Activated CD4-positive, alpha-beta T cell treated with anti-CD3 and anti-CD28 coated beads for 36 hours (primary cell): ENCODE measurements around the gene ENTR1. TPM values are rescaled to one million over a fixed set of nuclear protein-coding genes. Genes with fewer than 3 reads are reported as not detected.

Experiments
- ATAC-seq: fragments of 200-7000 bp; cut with Tn5 transposase; one replicate; pipeline ENCODE4 v1.10.0; 2021; ENCODE audit warnings: mild to moderate bottlenecking, moderate library complexity
- CTCF ChIA-PET: fragments of 350-600 bp; sonication (Branson Sonifier 250); formaldehyde crosslinking; loops from one replicate; lab custom pipeline; 2021; ENCODE audit warnings: antibody characterized with exemption; lab: Charles Lee
- POLR2A ChIA-PET: fragments of 350-600 bp; sonication (Branson Sonifier 250); formaldehyde crosslinking; loops from one replicate; lab custom pipeline; 2021; ENCODE audit warnings: antibody characterized with exemption, inconsistent platforms; lab: Charles Lee
- DNase-seq: peaks from one replicate; pipeline ENCODE4 v3.0.0-alpha.2; 2020
- H3K27ac Mint-ChIP-seq: one replicate; pipeline ENCODE4 v1.8.0; 2021; ENCODE audit warnings: mixed read lengths
- H3K27me3 Mint-ChIP-seq: one replicate; pipeline ENCODE4 v1.8.0; 2021; ENCODE audit warnings: mixed read lengths
- H3K36me3 Mint-ChIP-seq: one replicate; pipeline ENCODE4 v1.8.0; 2021; ENCODE audit warnings: low read depth, mixed read lengths
- H3K4me1 Mint-ChIP-seq: one replicate; pipeline ENCODE4 v1.8.0; 2021; ENCODE audit warnings: mixed read lengths
- H3K4me3 Mint-ChIP-seq: one replicate; pipeline ENCODE4 v1.8.0; 2021; ENCODE audit warnings: mild to moderate bottlenecking, moderate library complexity, mixed read lengths
- H3K9me3 Mint-ChIP-seq: one replicate; pipeline ENCODE4 v1.8.0; 2021; ENCODE audit warnings: low read depth, mixed read lengths
- intact Hi-C, 2 experiments: fragments of 100-400 bp; cut with DNase I in 1 of 2; cut with micrococcal nuclease in 1 of 2; formaldehyde crosslinking; loops; one replicate each; pipeline versions ENCODE4 v1.14.2 to v1.15.1; 2022 to 2024; cut with DNase I, micrococcal nuclease
- total RNA-seq, 2 experiments: library from RNA; stranded (reverse); gene quantifications; one replicate each; pipeline ENCODE4 v1.2.3, GENCODE V29; 2021

The ENTR1 gene
- total RNA-seq, 2 experiments from 2014 or later, result 57.2 to 67.7 TPM

- Mint-ChIP-seq H3K4me1 (peaks cover 61% of the 10 kb centered on the region), H3K4me3 (no peak overlapping the region), H3K9me3 (no peaks in the 10 kb centered on the region), H3K27ac (peak overlapping the region; percentile 82), H3K27me3 (no peaks in the 10 kb centered on the region), H3K36me3 (peaks cover 46% of the 10 kb centered on the region)
- intact Hi-C loops, result loop anchor here (5.0 kb wide), 4 partner anchors 35 to 495 kb away; partner anchors contain the start of genes CAMSAP1 (in 1 of the 2) and INPP5E (in 1 of the 2)
- no peak for DNase-seq
- POLR2A ChIA-PET, result interaction anchor here (0.6 to 1.2 kb wide), 2 partner anchors 138 to 804 kb away, joined by 3 to 4 read pairs; no protein-coding TSS in a partner anchor
- ATAC-seq, result no peak
- CTCF ChIA-PET, result interaction anchor here (2.0 kb wide), 1 partner anchor 38 kb away, joined by 11 read pairs; the partner anchor contains the start of gene DNLZ
Observed at GRCh38 chr9:136402067-136402466, 8.3 kb downstream of the ENTR1 start.

- no peaks in the 10 kb centered on the region for H3K9me3 Mint-ChIP-seq
- DNase-seq (no peak), ATAC-seq (no peak)
- peak overlapping the region; percentile 17 for H3K4me3 Mint-ChIP-seq
- CTCF ChIA-PET, result interaction anchor here (0.6 to 2.0 kb wide), 4 partner anchors 8 to 907 kb away, joined by 3 to 14 read pairs (median 9); partner anchors contain the start of genes DNLZ, ENTR1 and PMPCA
- peaks cover 48% of the 10 kb centered on the region for H3K36me3 Mint-ChIP-seq
- POLR2A ChIA-PET, result no interaction called here
- H3K27ac Mint-ChIP-seq, result peak overlapping the region; percentile 51
- no peaks in the 10 kb centered on the region for H3K27me3 Mint-ChIP-seq
- intact Hi-C loops, result loop anchor here (2.0 to 5.0 kb wide), 5 partner anchors 36 to 494 kb away; partner anchors contain the start of genes CAMSAP1 (in 1 of the 2) and INPP5E (in 1 of the 2)
- H3K4me1 Mint-ChIP-seq, result peaks cover 57% of the 10 kb centered on the region
Observed at GRCh38 chr9:136401173-136401922, 9.1 kb downstream of the ENTR1 start.

- ATAC-seq, result peak; percentile 68
- CTCF ChIA-PET, result interaction anchor here (0.7 to 2.0 kb wide), 4 partner anchors 9 to 158 kb away, joined by 3 to 14 read pairs (median 9); partner anchors contain the start of genes DNLZ, ENTR1 and PMPCA
- peak; percentile 93 for DNase-seq
- POLR2A ChIA-PET, result no interaction called here
- Mint-ChIP-seq H3K4me3 (peak within 1 kb of the TSS; percentile 86), H3K9me3 (no peaks in the 10 kb centered on the region), H3K27me3 (no peaks in the 10 kb centered on the region), H3K36me3 (peaks cover 50% of the 10 kb centered on the region), H3K4me1 (peaks cover 50% of the 10 kb centered on the region), H3K27ac (peak within 1 kb of the TSS; percentile 80)
- intact Hi-C loops, result loop anchor here (1.0 to 5.0 kb wide), 15 partner anchors 10 to 493 kb away; partner anchors contain the start of genes ENTR1 (in 2 of the 2), INPP5E (in 2 of the 2), PMPCA (in 2 of the 2) and CAMSAP1 (in 1 of the 2)
Observed at GRCh38 chr9:136400038-136400834, 10.2 kb downstream of the ENTR1 start, which contains the start of gene SNAPC4. Gene SNAPC4 (minus strand): TSS chr9:136400170. CDS start chr9:136398428, 1,742 bp downstream.

- peaks cover 47% of the 10 kb centered on the region for H3K36me3 Mint-ChIP-seq
- ATAC-seq (peak; percentile 5), DNase-seq (peak; percentile 61)
- POLR2A ChIA-PET, result no interaction called here
- CTCF ChIA-PET, result interaction anchor here (0.6 to 0.7 kb wide), 2 partner anchors 144 to 158 kb away, joined by 3 read pairs; no protein-coding TSS in a partner anchor
- intact Hi-C loops, result loop anchor here (1.0 to 5.0 kb wide), 16 partner anchors 11 to 492 kb away; partner anchors contain the start of genes ENTR1 (in 2 of the 2), INPP5E (in 2 of the 2), PMPCA (in 2 of the 2) and CAMSAP1 (in 1 of the 2)
- H3K27ac Mint-ChIP-seq, result peak overlapping the region; percentile 75
- peak overlapping the region; percentile 86 for H3K4me3 Mint-ChIP-seq
- H3K27me3 Mint-ChIP-seq, result no peaks in the 10 kb centered on the region
- H3K9me3 Mint-ChIP-seq, result no peaks in the 10 kb centered on the region
- H3K4me1 Mint-ChIP-seq, result peaks cover 42% of the 10 kb centered on the region
Observed at GRCh38 chr9:136399176-136400037, 11.0 kb downstream of the ENTR1 start.

- ATAC-seq (no peak), DNase-seq (no peak)
- peaks cover 30% of the 10 kb centered on the region for H3K4me1 Mint-ChIP-seq
- peaks cover 46% of the 10 kb centered on the region for H3K36me3 Mint-ChIP-seq
- H3K27me3 Mint-ChIP-seq, result no peaks in the 10 kb centered on the region
- no peak overlapping the region for H3K27ac Mint-ChIP-seq
- H3K4me3 Mint-ChIP-seq, result peak overlapping the region; percentile 86
- intact Hi-C loops, result loop anchor here in 1 of 2 experiments (2.0 kb wide), 1 partner anchor 13 kb away; no protein-coding TSS in a partner anchor
- H3K9me3 Mint-ChIP-seq, result no peaks in the 10 kb centered on the region
- POLR2A ChIA-PET, result no interaction called here
- CTCF ChIA-PET, result interaction anchor here (0.6 kb wide), 1 partner anchor 26 kb away, joined by 3 read pairs; no protein-coding TSS in a partner anchor
Observed at GRCh38 chr9:136398286-136398685, 12.1 kb downstream of the ENTR1 start.

GRCh38 chr9:136397643-136398042 lies 12.8 kb downstream of the ENTR1 start:
- no peak overlapping the region for H3K27ac Mint-ChIP-seq
- ChIA-PET POLR2A (interaction anchor here (0.8 to 1.4 kb wide), 2 partner anchors 13 to 27 kb away, joined by 3 to 4 read pairs; partner anchors contain the start of genes ENTR1 and PMPCA), CTCF (interaction anchor here (0.6 to 0.8 kb wide), 2 partner anchors 10 to 25 kb away, joined by 3 read pairs; no protein-coding TSS in a partner anchor)
- no peaks in the 10 kb centered on the region for H3K27me3 Mint-ChIP-seq
- H3K4me3 Mint-ChIP-seq, result no peak overlapping the region
- no peaks in the 10 kb centered on the region for H3K9me3 Mint-ChIP-seq
- intact Hi-C loops, result loop anchor here in 1 of 2 experiments (2.0 kb wide), 1 partner anchor 13 kb away; no protein-coding TSS in a partner anchor
- ATAC-seq (no peak), DNase-seq (no peak)
- peaks cover 28% of the 10 kb centered on the region for H3K4me1 Mint-ChIP-seq
- peaks cover 45% of the 10 kb centered on the region for H3K36me3 Mint-ChIP-seq

GRCh38 chr9:136396219-136396515 lies 14.2 kb downstream of the ENTR1 start:
- peaks cover 41% of the 10 kb centered on the region for H3K36me3 Mint-ChIP-seq
- H3K4me3 Mint-ChIP-seq, result no peak overlapping the region
- H3K27ac Mint-ChIP-seq, result no peak overlapping the region
- ATAC-seq, result no peak
- no peaks in the 10 kb centered on the region for H3K27me3 Mint-ChIP-seq
- DNase-seq, result no peak
- H3K4me1 Mint-ChIP-seq, result peaks cover 21% of the 10 kb centered on the region
- intact Hi-C loops, result no loop called here
- ChIA-PET POLR2A (no interaction called here), CTCF (interaction anchor here (0.6 kb wide), 1 partner anchor 35 kb away, joined by 3 read pairs; no protein-coding TSS in a partner anchor)
- H3K9me3 Mint-ChIP-seq, result no peaks in the 10 kb centered on the region

GRCh38 chr9:136395345-136396218 lies 14.8 kb downstream of the ENTR1 start:
- Mint-ChIP-seq H3K4me3 (no peak overlapping the region), H3K36me3 (peaks cover 41% of the 10 kb centered on the region), H3K27ac (no peak overlapping the region), H3K27me3 (no peaks in the 10 kb centered on the region), H3K9me3 (no peaks in the 10 kb centered on the region), H3K4me1 (peaks cover 16% of the 10 kb centered on the region)
- ATAC-seq (no peak), DNase-seq (no peak)
- CTCF ChIA-PET, result interaction anchor here (0.6 kb wide), 1 partner anchor 34 kb away, joined by 3 read pairs; no protein-coding TSS in a partner anchor
- POLR2A ChIA-PET, result no interaction called here
- intact Hi-C loops, result no loop called here

- H3K27me3 Mint-ChIP-seq, result no peaks in the 10 kb centered on the region
Observed at GRCh38 chr9:136395020-136395340, 15.4 kb downstream of the ENTR1 start.

More at GRCh38 chr9:136395020-136395340, 15.4 kb downstream of the ENTR1 start:
- H3K36me3 Mint-ChIP-seq, result peaks cover 42% of the 10 kb centered on the region
- no peaks in the 10 kb centered on the region for H3K9me3 Mint-ChIP-seq
- no peak overlapping the region for H3K4me3 Mint-ChIP-seq
- ChIA-PET CTCF (no interaction called here), POLR2A (no interaction called here)
- ATAC-seq, result no peak
- peaks cover 15% of the 10 kb centered on the region for H3K4me1 Mint-ChIP-seq
- intact Hi-C loops, result no loop called here
- no peak overlapping the region for H3K27ac Mint-ChIP-seq
- DNase-seq, result no peak
